Gastrocnemius medialis (tissue), 4 donors: Measurements from ENCODE around the gene AATK.

Experiments used
- POLR2A ChIP-seq, 2 donors: fragments of 450-650 bp; IDR thresholded peaks; one replicate each; pipeline ENCODE4 v1.6.1; 2017; ENCODE audit warnings: antibody characterized with exemption in 2 of 2, mild to moderate bottlenecking in 2 of 2, moderate library complexity in 2 of 2
- TF ChIP-seq, protein P1 (sequence below), 5 experiments: fragments of 450-650 bp in 3 of 5; fragments of 200-600 bp in 2 of 5; sonication (generic) in 2 of 5; IDR thresholded peaks in 4 of 5; conservative IDR thresholded peaks in 1 of 5; 1 replicate in 4 of 5; 2 replicates in 1 of 5; pipeline ENCODE4 v1.5.1; 2016 to 2019; ENCODE audit warnings: antibody characterized with exemption in 5 of 5, mild to moderate bottlenecking in 3 of 5, moderate library complexity in 3 of 5

DNA sequence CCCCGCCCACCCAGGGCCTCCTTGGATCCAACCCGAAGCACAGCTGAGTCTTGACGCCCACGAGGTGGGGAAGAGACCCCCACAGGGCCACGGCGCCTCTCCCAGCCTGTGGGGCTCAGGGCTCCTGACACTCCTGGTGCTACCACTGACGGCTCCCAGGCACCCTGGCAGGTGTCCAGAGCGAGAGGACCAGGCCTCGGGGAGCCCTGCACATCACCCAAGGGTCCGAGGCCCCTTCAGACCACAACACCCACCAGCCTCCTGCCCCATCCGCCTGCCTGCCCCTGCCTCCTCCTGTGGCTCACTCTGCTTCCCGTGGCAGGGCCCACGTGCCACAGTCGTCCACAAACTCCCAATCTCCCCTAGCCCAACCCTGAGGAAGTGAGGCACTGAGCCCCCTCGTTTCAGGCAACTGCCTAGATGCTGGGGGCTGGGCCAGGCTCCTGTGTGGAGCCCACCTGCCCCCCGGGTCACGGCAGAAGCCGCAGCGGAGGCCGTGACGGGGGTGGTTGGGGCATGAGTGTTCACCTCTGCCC, 28.3 kb upstream of the AATK start:
- TF ChIP-seq POLR2A (IDR thresholded peaks at IDR 0.05) = no peak
- TF ChIP-seq, protein P1, sequence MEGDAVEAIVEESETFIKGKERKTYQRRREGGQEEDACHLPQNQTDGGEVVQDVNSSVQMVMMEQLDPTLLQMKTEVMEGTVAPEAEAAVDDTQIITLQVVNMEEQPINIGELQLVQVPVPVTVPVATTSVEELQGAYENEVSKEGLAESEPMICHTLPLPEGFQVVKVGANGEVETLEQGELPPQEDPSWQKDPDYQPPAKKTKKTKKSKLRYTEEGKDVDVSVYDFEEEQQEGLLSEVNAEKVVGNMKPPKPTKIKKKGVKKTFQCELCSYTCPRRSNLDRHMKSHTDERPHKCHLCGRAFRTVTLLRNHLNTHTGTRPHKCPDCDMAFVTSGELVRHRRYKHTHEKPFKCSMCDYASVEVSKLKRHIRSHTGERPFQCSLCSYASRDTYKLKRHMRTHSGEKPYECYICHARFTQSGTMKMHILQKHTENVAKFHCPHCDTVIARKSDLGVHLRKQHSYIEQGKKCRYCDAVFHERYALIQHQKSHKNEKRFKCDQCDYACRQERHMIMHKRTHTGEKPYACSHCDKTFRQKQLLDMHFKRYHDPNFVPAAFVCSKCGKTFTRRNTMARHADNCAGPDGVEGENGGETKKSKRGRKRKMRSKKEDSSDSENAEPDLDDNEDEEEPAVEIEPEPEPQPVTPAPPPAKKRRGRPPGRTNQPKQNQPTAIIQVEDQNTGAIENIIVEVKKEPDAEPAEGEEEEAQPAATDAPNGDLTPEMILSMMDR (IDR thresholded peaks at IDR 0.05 in 4 of 5, conservative IDR thresholded peaks at IDR 0.05 in 1 of 5) = no peak
